GM19452 (cell line): ENCODE results near the gene PIGZ.

Experiments used
- ATAC-seq: cut with Tn5 transposase; IDR thresholded peaks from one replicate; pipeline ENCODE4 v1.9.1; 2021; ENCODE audit not compliant: unreplicated experiment

PIGZ gene

GRCh38 chr3:196983186-196983585 lies 14.6 kb upstream of the PIGZ start:
- ATAC-seq: no peak

DNA sequence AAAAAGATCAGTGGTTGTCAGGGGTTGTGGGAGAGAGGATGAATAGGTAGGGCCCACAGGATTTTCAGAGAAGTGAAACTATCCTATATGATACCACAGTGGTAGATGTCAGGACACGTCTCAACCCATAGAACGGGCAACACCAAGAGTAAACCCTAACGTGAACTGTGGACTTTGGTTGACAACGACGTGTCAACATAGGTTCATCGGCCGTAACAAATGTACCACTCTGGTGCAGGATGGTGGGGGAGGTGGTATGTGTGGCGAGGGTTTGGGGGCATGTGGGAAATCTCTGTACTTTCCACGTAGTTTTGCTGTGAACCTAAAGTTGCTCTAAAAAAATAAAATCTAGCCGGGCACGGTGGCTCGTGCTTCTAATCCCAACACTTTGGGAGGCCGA lies 13.0 kb upstream of the PIGZ start:
- no peak for ATAC-seq

DNA sequence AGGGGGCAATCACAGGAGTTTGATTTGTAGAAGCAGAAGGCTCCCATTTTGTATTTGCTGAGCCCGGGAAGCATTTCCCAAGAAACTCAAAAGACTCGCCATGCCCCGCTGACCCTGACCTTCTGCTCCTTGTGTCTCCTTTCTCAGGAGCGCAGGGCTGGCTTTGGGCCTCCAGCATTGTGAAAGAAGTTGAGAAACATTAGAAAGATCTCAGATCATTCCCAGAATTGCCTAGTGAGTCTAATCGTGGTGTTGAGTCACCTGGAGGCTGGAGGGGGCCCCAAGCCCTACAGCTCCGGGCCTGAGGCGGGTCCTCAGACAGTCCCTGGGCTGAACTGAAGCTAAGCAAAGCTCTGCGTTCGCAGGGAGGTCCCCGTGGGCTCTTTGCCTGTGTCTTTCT lies 10.9 kb upstream of the PIGZ start:
- ATAC-seq: no peak

DNA sequence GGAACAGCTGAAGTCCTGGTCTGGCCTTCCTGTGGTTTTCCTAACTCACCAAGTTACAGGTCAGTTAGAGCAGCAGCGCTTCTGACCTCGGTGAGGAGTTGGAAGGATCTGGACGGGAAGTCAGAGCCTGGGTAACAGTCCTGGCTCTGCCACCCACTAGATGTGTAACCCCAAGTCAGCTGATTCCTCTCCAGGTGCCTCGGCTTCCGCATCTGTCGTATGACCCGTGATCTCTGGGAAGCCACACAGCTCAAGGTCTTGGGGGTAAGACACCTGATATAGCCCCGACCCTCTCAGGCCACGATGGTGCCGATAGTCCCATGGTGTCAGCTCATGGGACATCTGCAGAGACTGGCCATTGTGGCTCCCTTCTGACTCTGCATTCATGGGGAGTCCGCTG lies 8.3 kb upstream of the PIGZ start:
- ATAC-seq: no peak

GRCh38 chr3:196975349-196975748 lies 6.7 kb upstream of the PIGZ start:
- no peak for ATAC-seq

DNA sequence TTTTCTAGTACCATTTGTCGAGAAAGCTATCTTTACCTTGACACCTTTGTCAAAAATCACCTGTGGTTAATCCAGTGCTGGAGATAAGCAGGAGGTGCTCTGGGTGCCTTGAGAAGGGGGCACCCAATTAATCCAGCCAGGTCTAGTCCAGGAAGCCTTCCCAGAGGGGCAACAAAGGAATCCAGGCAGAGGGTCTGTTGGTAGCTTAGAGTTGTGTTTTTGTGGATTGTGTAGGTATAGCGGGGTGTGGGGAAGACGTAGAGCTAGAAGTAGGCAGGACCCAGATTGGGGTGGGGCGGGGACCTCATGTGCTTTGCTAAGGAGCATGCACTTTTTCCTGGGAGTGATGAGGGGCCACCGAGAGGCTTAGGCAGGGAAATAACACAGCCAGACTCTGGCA lies 6.0 kb upstream of the PIGZ start:
- ATAC-seq: no peak

DNA sequence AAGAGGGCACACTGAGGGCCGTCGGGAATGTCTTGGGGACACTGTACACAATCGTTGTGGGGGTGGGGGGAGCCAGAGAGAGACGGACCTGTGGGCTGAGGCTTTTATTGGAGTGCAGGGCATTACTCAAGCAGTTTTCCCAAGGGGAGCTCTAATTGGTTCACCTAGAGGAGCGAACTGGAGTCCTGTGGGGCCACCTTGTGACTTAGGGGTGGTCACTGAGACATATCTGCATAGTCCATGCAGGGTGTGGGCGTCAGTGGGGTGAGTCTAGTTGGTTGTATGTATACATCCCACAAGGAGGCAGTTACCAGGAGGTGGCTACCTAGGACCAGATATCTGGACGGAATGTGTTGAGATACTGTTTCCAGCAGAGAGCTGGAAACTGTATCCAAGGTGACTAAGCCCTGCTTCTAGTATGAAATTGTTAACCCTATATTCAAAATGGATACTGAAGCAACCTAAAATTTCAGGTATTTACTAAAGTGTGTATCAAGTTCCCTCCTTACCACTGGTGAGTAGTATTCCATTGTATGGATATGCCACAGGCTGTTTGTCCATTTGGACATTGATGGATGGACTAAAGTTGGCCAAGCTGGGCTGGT lies 2.6 kb upstream of the PIGZ start:
- no peak for ATAC-seq

DNA sequence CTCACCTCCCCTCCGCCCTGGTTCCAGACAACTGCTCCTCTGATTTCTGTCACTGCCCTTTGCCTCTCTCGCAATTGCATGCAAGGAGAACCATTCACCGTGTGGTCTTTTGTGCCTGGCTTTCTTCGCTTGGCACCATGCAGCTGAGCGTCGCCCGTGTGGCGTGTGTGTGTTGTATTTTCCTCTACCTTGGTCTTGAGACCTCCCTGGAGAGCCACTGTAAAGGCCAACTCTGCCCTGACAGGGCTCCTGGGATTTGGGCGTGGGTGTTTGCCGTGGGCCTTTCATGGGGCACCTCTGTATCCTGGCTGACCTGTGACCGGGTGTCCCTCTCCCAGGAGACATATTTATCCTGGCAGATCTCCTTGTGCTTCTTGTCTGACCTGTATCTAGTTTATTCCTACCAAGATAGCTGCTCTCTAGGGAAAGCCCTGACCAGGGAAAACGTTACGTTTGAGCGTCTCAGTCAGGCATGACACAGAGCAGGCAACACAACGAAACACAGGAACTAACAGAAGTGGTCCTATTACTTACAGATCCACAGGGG lies 2.0 kb upstream of the PIGZ start:
- ATAC-seq: no peak

DNA sequence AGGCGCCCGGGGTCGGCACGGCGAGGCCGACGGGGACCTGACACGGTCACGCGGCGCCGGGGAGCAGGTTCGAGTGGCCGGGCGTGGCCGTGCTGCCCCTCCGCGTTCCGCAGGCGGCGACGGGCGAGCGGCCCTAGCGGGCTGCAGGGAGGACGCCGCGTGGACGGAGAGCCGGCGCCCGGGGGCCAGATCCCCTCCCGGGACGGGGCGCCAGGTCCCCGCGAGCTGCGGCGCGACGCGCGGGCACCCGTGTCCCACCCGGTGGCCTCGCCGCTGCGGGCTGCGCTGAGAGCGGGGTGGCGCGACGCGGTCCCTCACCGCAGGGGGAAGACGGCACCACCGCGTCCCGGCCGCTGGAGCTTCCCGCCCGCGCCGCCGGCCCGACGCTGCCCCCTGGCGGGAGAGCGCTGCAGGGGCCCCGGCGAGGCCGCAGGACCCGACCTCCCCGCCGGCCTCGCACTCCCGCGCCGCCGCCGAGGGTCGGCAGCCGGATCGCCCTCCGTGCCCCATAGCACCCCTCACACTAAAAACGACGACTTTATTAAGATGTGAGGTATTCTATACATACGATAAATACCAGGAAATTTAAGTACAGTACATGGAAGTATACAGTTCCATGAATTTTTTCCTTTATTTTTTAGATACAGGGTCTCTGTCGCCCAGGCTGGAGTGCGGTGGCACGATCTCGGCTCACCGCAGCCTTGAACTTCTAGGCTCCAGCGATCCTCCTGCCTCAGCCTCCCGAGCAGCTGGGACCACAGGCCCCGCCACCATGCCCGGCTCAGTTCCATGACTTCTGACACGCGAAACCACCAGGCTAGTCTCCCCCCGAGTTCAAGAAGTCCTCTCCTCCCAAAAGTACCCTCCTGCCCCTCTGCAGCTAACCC lies 1.3 kb upstream of the PIGZ start:
- ATAC-seq: peak; percentile 63

DNA sequence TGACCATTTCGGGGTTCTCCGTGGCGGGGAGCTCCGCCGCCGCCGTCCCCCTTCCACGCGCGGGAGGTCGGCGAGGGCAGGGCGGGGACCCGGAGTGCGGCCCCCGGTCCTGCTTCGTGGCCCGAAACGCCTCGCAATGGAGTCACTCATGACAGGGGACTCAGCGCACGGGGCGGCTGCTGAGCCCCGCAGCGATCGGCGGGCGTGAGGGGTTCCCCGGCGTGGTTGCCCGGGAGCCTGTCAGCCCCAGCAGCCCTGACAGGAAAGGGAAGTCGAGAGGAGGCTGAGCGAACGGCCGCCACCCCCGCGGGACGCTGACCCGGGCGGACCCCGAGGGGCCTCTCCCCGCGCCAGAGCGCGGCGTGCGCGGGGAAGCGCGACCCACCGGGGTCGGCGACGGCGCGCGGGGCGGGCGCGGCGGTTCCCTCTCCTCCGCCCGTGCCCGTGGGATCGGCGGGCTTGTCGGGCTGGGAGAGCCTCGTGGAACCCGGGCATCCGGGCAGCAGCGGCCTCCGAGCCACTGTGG lies 564 bp upstream of the PIGZ start:
- ATAC-seq: peak; percentile 50

GRCh38 chr3:196967412-196968232 lies 1.0 kb downstream of the PIGZ start:
- no peak for ATAC-seq

DNA sequence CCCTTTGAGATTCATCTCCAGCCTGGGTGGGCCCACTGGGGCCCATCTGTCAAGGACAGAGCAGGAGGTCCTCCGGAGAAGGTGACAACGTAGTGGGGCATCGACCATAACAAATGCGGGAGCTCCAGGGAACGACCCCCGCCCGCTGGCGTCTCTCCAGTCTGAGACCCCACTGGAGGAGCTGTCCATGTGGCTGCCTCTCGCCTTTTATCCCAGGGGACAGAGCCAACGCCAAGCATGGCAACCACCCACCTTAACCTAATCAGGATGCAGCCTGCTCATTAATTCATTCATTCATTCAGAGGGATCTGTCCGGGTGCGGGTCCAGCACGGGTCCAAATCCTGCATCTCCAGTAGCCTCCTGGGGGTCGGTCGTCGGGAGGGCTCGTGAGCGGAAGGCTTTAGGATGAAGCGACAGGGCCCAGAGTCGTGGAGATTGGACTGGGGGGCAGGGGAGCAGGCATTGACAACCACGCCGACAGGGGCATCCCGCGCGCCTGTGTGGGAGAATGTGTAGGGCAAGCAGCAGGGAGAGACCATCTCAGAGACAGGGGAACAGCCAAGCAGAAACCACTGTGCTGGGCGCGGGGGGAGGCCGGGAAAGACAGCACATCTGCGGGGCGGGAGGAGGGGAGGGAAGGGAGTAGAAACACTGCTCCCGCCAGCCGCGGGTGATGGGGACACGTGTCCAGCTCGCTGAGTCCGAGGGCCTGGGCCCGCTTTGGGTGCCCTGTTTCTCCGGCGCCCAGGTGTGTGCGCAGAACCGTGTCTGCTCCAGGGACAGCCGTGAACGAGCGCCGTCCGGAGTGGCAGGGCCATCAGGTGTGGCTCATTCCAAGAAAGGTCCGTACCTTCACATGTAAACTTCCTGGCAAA lies 1.9 kb downstream of the PIGZ start:
- no peak for ATAC-seq

DNA sequence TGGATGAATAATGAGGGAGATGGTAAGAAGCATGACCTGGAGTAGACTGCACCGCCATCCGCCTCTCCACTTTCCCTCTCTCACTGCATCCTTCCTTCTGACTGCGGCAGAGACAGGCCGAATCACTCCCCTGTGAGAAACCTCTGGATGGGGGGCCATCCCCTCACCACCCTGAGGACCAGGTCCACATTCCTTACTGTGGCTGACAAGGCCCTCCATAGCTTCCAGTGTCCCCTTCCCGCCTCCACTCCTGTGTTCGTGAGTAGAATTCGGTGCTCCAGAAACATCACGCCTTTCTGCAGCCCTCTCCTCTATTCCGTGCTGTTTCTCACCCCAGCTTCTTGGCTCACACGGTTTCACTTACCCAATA lies 2.8 kb downstream of the PIGZ start:
- no peak for ATAC-seq

DNA sequence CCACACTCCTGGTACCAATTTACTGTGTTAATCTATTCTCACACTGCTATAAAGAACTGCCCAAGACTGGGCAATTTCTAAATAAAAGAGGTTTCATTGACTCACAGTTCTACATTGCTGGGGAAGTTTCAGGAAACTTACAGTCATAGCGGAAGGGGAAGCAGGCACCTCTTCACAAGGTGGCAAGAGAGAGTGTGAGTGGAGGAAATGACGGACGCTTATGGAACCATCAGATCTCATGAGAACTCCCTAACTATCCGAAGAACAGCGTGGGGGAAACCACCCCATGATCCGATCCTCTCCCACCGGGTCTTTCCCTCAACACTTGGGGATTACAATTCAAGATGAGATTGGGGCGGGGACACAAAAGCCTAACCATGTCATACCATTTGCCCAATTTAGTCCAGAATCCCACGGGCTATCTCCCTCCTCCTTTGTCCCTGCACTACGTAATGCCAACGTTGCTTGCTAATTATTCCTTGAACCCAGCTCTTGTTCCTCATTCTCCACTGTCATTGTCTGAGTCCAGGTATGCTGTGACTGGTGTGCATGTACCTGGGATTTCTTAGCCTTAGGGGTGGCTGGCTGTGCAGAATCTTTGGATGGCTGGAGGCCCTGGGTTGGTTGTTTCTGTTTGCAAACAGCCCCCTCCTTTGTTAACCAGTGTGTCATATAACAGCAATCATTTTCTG lies 3.4 kb downstream of the PIGZ start:
- no peak for ATAC-seq

DNA sequence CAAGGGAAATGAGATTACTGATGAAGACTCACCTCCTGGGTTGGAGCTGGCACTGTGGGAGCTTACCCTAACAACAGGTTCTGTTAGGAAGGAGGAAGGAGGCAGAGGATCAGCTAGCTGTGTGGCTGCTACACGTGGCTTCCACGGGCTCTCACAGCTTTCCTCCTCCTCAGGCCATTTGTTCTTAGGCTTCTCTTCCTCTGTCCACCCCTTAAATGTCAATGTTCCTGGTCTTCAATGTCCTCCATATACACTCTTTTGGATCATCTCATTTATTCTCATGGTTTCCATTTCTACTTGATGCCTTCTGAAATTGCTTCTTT lies 5.0 kb downstream of the PIGZ start:
- ATAC-seq: no peak

GRCh38 chr3:196962930-196963630 lies 5.6 kb downstream of the PIGZ start:
- no peak for ATAC-seq

GRCh38 chr3:196962108-196962929 lies 6.3 kb downstream of the PIGZ start:
- ATAC-seq: no peak

DNA sequence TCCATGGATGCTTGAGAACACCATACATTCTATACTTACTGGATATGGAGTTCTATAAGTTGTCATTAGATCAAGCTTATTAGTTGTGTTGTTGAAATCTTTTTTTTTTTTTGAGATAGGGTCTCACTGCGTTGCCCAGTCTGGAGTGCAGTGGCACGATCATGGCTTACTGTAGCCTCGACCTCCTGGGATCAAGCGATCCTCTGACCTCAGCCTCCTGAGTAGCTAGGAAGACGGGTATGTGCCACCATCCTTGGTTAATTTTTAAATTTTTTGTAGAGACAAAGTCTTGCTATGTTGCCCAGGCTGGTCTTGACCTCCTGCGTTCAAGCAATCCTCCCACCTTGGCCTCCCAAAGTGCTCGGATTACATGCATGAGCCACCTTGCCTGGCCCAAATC lies 13.8 kb downstream of the PIGZ start:
- no peak for ATAC-seq
